Naive thymus-derived CD4-positive, alpha-beta T cell (primary cell): ENCODE measurements around the gene CMIP. TPM values are rescaled to one million over a fixed set of nuclear protein-coding genes. Genes with fewer than 3 reads are reported as not detected.

Source experiments
- ATAC-seq: fragments of 150-1000 bp; cut with Tn5 transposase; 2 replicates; pipeline ENCODE4 v1.10.0; 2021; ENCODE audit warnings: mild to moderate bottlenecking, moderate library complexity
- CTCF ChIA-PET: fragments of 350-600 bp; sonication (Branson Sonifier 250); formaldehyde crosslinking; loops from one replicate; lab custom pipeline; 2021; ENCODE audit warnings: antibody characterized with exemption; lab: Charles Lee
- POLR2A ChIA-PET: fragments of 350-600 bp; sonication (Branson Sonifier 250); formaldehyde crosslinking; loops from one replicate; lab custom pipeline; 2021; ENCODE audit warnings: antibody characterized with exemption, inconsistent platforms; lab: Charles Lee
- DNase-seq, 9 donors: peaks; one replicate each; pipeline versions ENCODE4 v3.0.0 to v3.0.0-alpha.2; 2020 to 2022; ENCODE audit warnings: mixed read lengths in 1 of 9
- H3K27ac ChIP-seq: one replicate; pipeline ENCODE4 v1.7.0; 2013; ENCODE audit warnings: mild to moderate bottlenecking, low read depth, low read length, moderate library complexity
- H3K27me3 ChIP-seq, 2 donors: one replicate each; pipeline ENCODE4 v1.7.0; 2013; ENCODE audit warnings: low read length in 2 of 2, mild to moderate bottlenecking in 2 of 2, moderate library complexity in 2 of 2; ENCODE audit not compliant: control insufficient read depth in 2 of 2, insufficient read depth in 2 of 2
- H3K36me3 ChIP-seq, 3 experiments: 1 replicate in 2 of 3; 2 replicates in 1 of 3; pipeline ENCODE4 v1.7.0; 2013; ENCODE audit warnings: low read length in 3 of 3, mild to moderate bottlenecking in 3 of 3, moderate library complexity in 1 of 3; ENCODE audit not compliant: insufficient read depth in 3 of 3, control insufficient read depth in 2 of 3
- H3K4me1 ChIP-seq, 2 donors: one replicate each; pipeline ENCODE4 v1.7.0; 2013; ENCODE audit warnings: low read length in 2 of 2, mild to moderate bottlenecking in 2 of 2, moderate library complexity in 1 of 2; ENCODE audit not compliant: control insufficient read depth in 2 of 2, insufficient read depth in 2 of 2
- H3K4me3 ChIP-seq: 2 replicates; pipeline ENCODE4 v1.7.0; 2013; ENCODE audit warnings: mild to moderate bottlenecking, low read length
- H3K9me3 ChIP-seq, 3 experiments: 1 replicate in 2 of 3; 2 replicates in 1 of 3; pipeline ENCODE4 v1.7.0; 2013; ENCODE audit warnings: low read length in 3 of 3; ENCODE audit not compliant: control insufficient read depth in 2 of 3
- H3K27ac Mint-ChIP-seq, 9 donors: one replicate each; pipeline ENCODE4 v1.8.0; 2020 to 2022; ENCODE audit warnings: mixed read lengths in 9 of 9, mild to moderate bottlenecking in 8 of 9, moderate library complexity in 5 of 9, inconsistent platforms in 2 of 9
- H3K27me3 Mint-ChIP-seq, 5 donors: one replicate each; pipeline ENCODE4 v1.8.0; 2021 to 2022; ENCODE audit warnings: mixed read lengths in 5 of 5, mild to moderate bottlenecking in 1 of 5
- H3K36me3 Mint-ChIP-seq, 5 donors: one replicate each; pipeline ENCODE4 v1.8.0; 2020 to 2022; ENCODE audit warnings: mixed read lengths in 5 of 5, mild to moderate bottlenecking in 3 of 5, inconsistent platforms in 1 of 5
- H3K4me1 Mint-ChIP-seq, 7 donors: one replicate each; pipeline ENCODE4 v1.8.0; 2020 to 2022; ENCODE audit warnings: mixed read lengths in 7 of 7, mild to moderate bottlenecking in 3 of 7, inconsistent platforms in 1 of 7
- H3K4me3 Mint-ChIP-seq, 10 donors: one replicate each; pipeline ENCODE4 v1.8.0; 2020 to 2022; ENCODE audit warnings: mild to moderate bottlenecking in 10 of 10, mixed read lengths in 10 of 10, moderate library complexity in 6 of 10, inconsistent platforms in 2 of 10
- H3K9me3 Mint-ChIP-seq, 11 donors: one replicate each; pipeline ENCODE4 v1.8.0; 2020 to 2022; ENCODE audit warnings: mixed read lengths in 11 of 11, mild to moderate bottlenecking in 4 of 11, inconsistent platforms in 1 of 11, moderate library complexity in 1 of 11
- intact Hi-C, 2 donors: fragments of 100-400 bp; cut with micrococcal nuclease; formaldehyde crosslinking; loops; one replicate each; pipeline ENCODE4 v1.15.1; 2023
- polyA plus RNA-seq, 2 donors: library from polyadenylated mRNA; unstranded; fragments of 300-500 nt; fragmentation: Illumina TruSeq; gene quantifications; one replicate each; pipeline ENCODE4 v1.2.3, GENCODE V29; 2021
- total RNA-seq, 6 experiments: library from RNA in 5 of 6; stranded (reverse) in 5 of 6; gene quantifications; 1 replicate in 5 of 6; 2 replicates in 1 of 6; pipeline ENCODE4 v1.2.3 and lab custom pipeline; 2021 to 2026

CMIP gene
- total and polyA plus RNA-seq, 7 experiments from 2014 or later, result 0.66 to 75.4 (median 34.3) TPM

DNA sequence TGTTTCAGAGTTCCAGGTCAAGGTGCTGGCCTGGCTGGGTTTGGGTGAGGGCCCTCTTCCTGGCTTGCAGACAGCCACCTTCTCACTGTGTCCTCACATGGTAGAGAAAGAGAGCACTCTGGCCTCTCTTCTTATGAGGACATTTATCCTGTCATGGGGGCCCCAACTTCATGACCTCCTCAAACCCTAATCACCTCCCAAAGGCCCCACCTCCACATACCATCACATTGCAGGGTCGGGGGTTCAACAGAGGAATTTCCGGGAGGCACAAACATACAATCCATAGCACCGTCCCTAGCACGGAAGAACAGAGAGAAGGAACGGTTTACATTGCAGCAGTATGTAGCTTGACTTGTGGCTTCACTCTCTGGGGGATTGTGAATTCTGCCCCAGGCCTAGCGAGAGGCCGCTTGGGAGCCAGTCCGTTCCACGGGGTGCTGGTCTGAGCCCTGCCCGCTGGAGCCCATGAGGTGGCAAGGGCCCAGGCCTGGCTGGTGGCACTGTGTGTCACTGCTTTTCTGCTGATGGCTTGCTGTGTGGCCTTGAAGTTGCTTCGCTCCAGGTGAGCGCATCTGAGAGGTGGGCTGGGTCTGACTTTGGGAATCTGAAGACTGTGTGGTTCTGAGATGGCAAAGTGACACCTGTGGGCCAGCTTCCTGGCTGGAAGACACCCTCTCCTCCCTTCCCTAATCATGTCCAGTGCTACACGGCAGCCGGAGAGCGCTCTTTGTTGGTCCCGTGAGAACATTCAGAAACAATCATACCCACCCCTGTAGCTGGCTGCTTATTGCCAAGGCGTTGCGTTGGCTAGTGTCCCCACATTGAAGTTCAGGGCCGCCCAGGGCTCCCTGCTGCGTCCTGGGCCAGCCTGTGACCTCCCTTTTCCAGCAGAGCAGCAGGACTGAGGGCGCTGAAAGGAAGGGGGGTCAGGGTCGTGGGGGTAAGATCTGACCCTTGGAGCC is 98.3 kb downstream of the CMIP start:
- Mint-ChIP-seq H3K9me3 (no peaks in the 10 kb centered on the region), H3K4me1 (peaks cover 31 to 79% (median 56%) of the 10 kb centered on the region in 7 donors), H3K27ac (no peak overlapping the region), H3K27me3 (no peaks in the 10 kb centered on the region), H3K36me3 (peaks cover 0 to 9% (median 0%) of the 10 kb centered on the region in 5 donors), H3K4me3 (no peak overlapping the region)
- no peaks in the 10 kb centered on the region for H3K36me3 ChIP-seq
- H3K9me3 ChIP-seq, result no peaks in the 10 kb centered on the region
- H3K4me1 ChIP-seq, result peaks cover 0 to 6% of the 10 kb centered on the region in 2 donors
- no peak overlapping the region for H3K4me3 ChIP-seq
- intact Hi-C loops, result no loop called here
- CTCF ChIA-PET, result no interaction called here
- POLR2A ChIA-PET, result no interaction called here
- no peak for DNase-seq
- H3K27me3 ChIP-seq, result no peaks in the 10 kb centered on the region
- no peak for ATAC-seq
- no peak overlapping the region for H3K27ac ChIP-seq

DNA sequence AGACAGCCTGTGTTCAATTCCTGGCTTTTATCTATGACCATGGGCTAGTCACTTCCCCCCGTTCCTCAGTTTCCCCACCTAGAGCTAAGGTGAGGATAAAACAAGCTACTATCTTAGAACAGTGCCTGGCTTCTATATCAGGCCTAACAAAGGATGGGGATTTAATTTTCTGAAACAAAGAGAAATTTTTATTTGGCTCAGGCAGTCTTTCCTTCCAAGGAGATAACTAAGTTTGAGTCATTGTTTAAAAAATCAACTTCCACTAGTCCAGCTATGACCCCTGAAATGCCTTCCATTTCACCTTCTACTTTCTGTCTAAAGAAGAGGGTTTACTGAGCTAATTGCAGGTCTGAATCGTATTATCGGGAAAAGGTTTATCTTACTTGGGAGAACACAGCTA is 99.0 kb downstream of the CMIP start:
- Mint-ChIP-seq H3K4me3 (no peak overlapping the region), H3K27ac (peak overlapping the region in 2 of 9 donors; percentile 35 to 60), H3K9me3 (no peaks in the 10 kb centered on the region), H3K4me1 (peaks cover 26 to 72% (median 53%) of the 10 kb centered on the region in 7 donors), H3K36me3 (peaks cover 0 to 6% (median 0%) of the 10 kb centered on the region in 5 donors), H3K27me3 (no peaks in the 10 kb centered on the region)
- POLR2A ChIA-PET, result no interaction called here
- Histone ChIP-seq H3K36me3 (no peaks in the 10 kb centered on the region), H3K4me1 (peaks cover 0 to 6% of the 10 kb centered on the region in 2 donors), H3K4me3 (no peak overlapping the region), H3K27me3 (no peaks in the 10 kb centered on the region), H3K9me3 (no peaks in the 10 kb centered on the region), H3K27ac (no peak overlapping the region)
- intact Hi-C loops, result no loop called here
- ATAC-seq (no peak), DNase-seq (no peak)
- CTCF ChIA-PET, result no interaction called here

DNA sequence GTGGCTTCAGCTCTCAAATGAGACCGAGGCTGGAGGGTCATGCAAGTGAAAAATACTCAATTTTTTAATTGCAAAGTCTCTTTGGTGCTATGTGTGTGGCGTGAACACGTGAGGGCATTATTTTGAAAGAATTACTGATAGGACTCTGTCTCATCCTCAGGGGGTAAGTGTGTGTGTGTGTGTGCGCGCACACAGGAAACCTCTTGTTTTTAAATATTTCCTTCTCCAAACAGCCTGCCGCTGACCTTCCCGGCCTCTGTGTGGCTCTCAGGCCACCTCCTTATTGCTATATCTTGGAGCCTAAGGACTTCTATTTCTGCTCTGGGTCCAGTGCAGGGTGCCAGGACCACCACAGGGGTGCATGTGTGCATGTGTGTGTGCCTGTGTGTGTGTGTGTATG is 99.7 kb downstream of the CMIP start:
- H3K36me3 Mint-ChIP-seq, result peaks cover 0 to 5% (median 0%) of the 10 kb centered on the region in 5 donors
- H3K27ac ChIP-seq, result no peak overlapping the region
- H3K36me3 ChIP-seq, result no peaks in the 10 kb centered on the region
- POLR2A ChIA-PET, result no interaction called here
- no peaks in the 10 kb centered on the region for H3K27me3 ChIP-seq
- no peaks in the 10 kb centered on the region for H3K9me3 Mint-ChIP-seq
- H3K4me3 Mint-ChIP-seq, result peak overlapping the region in 2 of 10 donors; percentile 17 to 39
- H3K4me1 ChIP-seq, result peaks cover 0 to 6% of the 10 kb centered on the region in 2 donors
- peak; percentile 57 for ATAC-seq
- intact Hi-C loops, result no loop called here
- H3K9me3 ChIP-seq, result no peaks in the 10 kb centered on the region
- peak in 1 of 9 donors; percentile 11 for DNase-seq
- peaks cover 29 to 71% (median 52%) of the 10 kb centered on the region in 7 donors for H3K4me1 Mint-ChIP-seq
- peak overlapping the region in 3 of 9 donors; percentile 1 to 13 (median 12) for H3K27ac Mint-ChIP-seq
- no peaks in the 10 kb centered on the region for H3K27me3 Mint-ChIP-seq
- CTCF ChIA-PET, result no interaction called here
- H3K4me3 ChIP-seq, result no peak overlapping the region

DNA sequence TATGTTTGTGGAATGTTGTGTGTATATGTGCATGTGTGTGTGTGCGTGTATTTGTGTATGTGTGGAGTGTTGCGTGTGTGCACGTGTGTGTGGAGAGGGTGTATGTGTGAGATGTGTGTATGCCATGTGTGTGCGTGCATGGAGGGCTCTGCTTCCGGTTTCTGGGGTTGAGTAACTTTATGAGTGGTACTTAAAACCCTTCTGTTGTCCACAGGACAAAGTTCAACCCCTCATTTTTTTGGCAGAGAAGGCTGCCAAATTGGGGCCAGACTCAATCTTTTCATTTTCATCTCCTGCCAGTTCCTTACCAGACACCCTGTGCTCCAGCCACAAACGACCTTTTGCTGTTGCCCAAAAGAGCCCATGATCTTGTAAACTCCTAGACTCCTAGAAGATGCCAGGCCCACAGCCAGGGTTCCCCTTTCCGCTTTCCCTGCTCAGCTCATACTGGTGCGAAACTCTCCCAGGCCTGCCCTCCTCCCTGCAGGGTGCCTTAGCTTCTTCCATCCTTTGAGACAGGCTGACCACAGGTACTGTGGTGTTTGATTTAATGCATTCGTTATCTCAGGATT is 100.2 kb downstream of the CMIP start:
- no peaks in the 10 kb centered on the region for H3K27me3 ChIP-seq
- no peaks in the 10 kb centered on the region for H3K27me3 Mint-ChIP-seq
- H3K9me3 ChIP-seq, result no peaks in the 10 kb centered on the region
- peaks cover 0 to 6% of the 10 kb centered on the region in 2 donors for H3K4me1 ChIP-seq
- H3K27ac Mint-ChIP-seq, result peak overlapping the region in 6 of 9 donors; percentile 1 to 75 (median 12)
- peaks cover 0 to under 1% (median 0%) of the 10 kb centered on the region in 5 donors for H3K36me3 Mint-ChIP-seq
- peak; percentile 12 for ATAC-seq
- H3K4me1 Mint-ChIP-seq, result peaks cover 28 to 68% (median 50%) of the 10 kb centered on the region in 7 donors
- H3K27ac ChIP-seq, result no peak overlapping the region
- DNase-seq, result no peak
- peak overlapping the region in 2 of 10 donors; percentile 1 to 39 for H3K4me3 Mint-ChIP-seq
- ChIA-PET CTCF (no interaction called here), POLR2A (no interaction called here)
- intact Hi-C loops, result no loop called here
- no peaks in the 10 kb centered on the region for H3K36me3 ChIP-seq
- H3K9me3 Mint-ChIP-seq, result no peaks in the 10 kb centered on the region
- H3K4me3 ChIP-seq, result no peak overlapping the region

DNA sequence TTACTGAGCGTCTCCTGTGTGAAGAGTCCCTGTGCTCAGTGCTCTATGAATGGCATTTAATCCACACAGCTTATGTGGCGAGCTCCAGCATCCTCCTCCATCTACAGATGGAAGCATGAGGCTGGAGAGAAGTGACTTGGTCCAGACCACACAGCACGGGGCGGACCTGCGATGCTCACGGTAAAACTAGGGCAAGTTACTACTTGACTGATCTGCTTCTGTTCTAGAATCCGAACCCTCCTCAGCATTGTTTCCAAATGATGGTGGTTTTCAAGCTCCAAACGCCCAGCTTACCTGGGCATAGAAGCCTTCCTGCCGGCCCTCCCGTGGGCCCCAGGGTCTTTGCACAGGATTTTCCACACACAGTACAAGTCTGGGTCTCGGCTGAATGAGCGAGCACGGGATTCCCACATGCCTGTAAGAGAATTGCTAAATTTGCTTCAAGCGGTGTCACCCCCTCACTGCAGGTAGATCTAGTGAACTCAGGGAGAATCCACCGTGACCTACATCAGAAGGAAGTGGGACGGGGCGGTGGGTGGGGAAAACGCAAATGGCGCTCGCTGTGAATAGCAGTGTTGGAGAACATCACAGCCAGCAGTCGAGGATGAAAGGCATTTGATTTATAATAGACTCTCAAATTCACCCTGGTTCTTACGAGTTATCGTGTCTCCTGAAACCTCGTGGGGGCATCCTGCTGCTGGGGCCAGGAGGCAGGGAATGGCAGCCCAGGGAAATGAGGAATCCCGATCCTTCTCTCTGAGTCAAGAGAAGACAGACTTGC is 101.1 kb downstream of the CMIP start:
- no peak for ATAC-seq
- intact Hi-C loops, result no loop called here
- H3K36me3 ChIP-seq, result no peaks in the 10 kb centered on the region

DNA sequence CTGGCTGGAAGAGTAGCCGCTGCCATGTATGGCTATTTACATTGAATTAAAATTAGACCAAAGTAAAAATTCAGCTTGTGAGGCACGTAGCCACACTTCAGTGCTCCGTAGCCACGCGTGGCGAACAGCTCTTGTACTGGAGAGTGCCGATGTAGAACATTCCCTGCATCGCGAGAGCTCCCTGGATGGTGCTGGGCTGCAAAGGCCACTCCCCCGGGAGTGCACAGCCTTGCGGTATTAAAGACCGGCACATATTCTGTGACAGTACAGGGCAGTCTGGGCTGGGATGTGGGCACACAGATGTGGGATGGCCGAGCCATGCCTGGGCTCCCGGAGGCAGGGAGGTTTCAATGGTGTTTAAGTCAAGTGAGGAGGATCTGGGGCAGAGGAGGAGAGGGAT is 102.2 kb downstream of the CMIP start:
- Histone ChIP-seq H3K27ac (no peak overlapping the region), H3K36me3 (no peaks in the 10 kb centered on the region), H3K4me1 (peaks cover 0 to 3% of the 10 kb centered on the region in 2 donors), H3K4me3 (no peak overlapping the region), H3K9me3 (no peaks in the 10 kb centered on the region), H3K27me3 (no peaks in the 10 kb centered on the region)
- intact Hi-C loops, result no loop called here
- CTCF ChIA-PET, result no interaction called here
- H3K4me3 Mint-ChIP-seq, result no peak overlapping the region
- H3K36me3 Mint-ChIP-seq, result peaks cover 0 to 8% (median 0%) of the 10 kb centered on the region in 5 donors
- H3K9me3 Mint-ChIP-seq, result no peaks in the 10 kb centered on the region
- peak overlapping the region in 1 of 9 donors; percentile 48 for H3K27ac Mint-ChIP-seq
- peaks cover 22 to 73% (median 53%) of the 10 kb centered on the region in 7 donors for H3K4me1 Mint-ChIP-seq
- DNase-seq, result no peak
- no peak for ATAC-seq
- no peaks in the 10 kb centered on the region for H3K27me3 Mint-ChIP-seq
- POLR2A ChIA-PET, result no interaction called here

More for the DNA sequence above, 101.1 kb downstream of the CMIP start:
- POLR2A ChIA-PET, result no interaction called here
- no peaks in the 10 kb centered on the region for H3K9me3 ChIP-seq
- H3K27me3 ChIP-seq, result no peaks in the 10 kb centered on the region
- Mint-ChIP-seq H3K4me1 (peaks cover 26 to 70% (median 52%) of the 10 kb centered on the region in 7 donors), H3K9me3 (no peaks in the 10 kb centered on the region), H3K36me3 (peaks cover 0 to 4% (median 0%) of the 10 kb centered on the region in 5 donors), H3K27ac (peak overlapping the region in 3 of 9 donors; percentile 12 to 75 (median 15)), H3K4me3 (no peak overlapping the region), H3K27me3 (no peaks in the 10 kb centered on the region)
- no peak overlapping the region for H3K4me3 ChIP-seq
- CTCF ChIA-PET, result interaction anchor here (0.6 kb wide), 1 partner anchor 9 kb away, joined by 3 read pairs; no protein-coding TSS in a partner anchor
- H3K27ac ChIP-seq, result no peak overlapping the region
- no peak for DNase-seq
- peaks cover 0 to 6% of the 10 kb centered on the region in 2 donors for H3K4me1 ChIP-seq
